KMS-11 (cell line): Measurements from ENCODE around the gene MGAT4A.

Experiments used
- H2AFZ ChIP-seq: fragments of 200-600 bp; sonication (generic); 2 replicates; pipeline ENCODE4 v1.6.1; 2016; ENCODE audit warnings: antibody characterized with exemption, mixed run types, low read depth
- H3K27ac ChIP-seq: fragments of 200-600 bp; sonication (generic); 2 replicates; pipeline ENCODE4 v1.6.1; 2016; ENCODE audit warnings: mild to moderate bottlenecking, mixed run types
- H3K27me3 ChIP-seq: fragments of 200-600 bp; sonication (generic); 2 replicates; pipeline ENCODE4 v1.6.1; 2017; ENCODE audit warnings: mild to moderate bottlenecking, low read depth, mixed run types, moderate library complexity; ENCODE audit not compliant: insufficient read depth
- H3K36me3 ChIP-seq: fragments of 200-600 bp; sonication (generic); 2 replicates; pipeline ENCODE4 v1.6.1; 2017; ENCODE audit warnings: mild to moderate bottlenecking, mixed run types; ENCODE audit not compliant: insufficient read depth
- H3K4me1 ChIP-seq: fragments of 200-600 bp; sonication (generic); 2 replicates; pipeline ENCODE4 v1.6.1; 2016; ENCODE audit warnings: mild to moderate bottlenecking, low read depth, mixed run types; ENCODE audit not compliant: poor library complexity, severe bottlenecking
- H3K4me2 ChIP-seq: fragments of 200-600 bp; sonication (generic); 2 replicates; pipeline ENCODE4 v1.7.0; 2016; ENCODE audit warnings: mild to moderate bottlenecking, mixed run types
- H3K4me3 ChIP-seq: fragments of 200-600 bp; sonication (generic); IDR thresholded peaks from 2 replicates; pipeline ENCODE4 v1.6.1; 2017; ENCODE audit warnings: low read depth, low read length, mixed read lengths; ENCODE audit not compliant: insufficient read depth
- H3K79me2 ChIP-seq: fragments of 200-600 bp; sonication (generic); 2 replicates; pipeline ENCODE4 v1.6.1; 2016; ENCODE audit warnings: low read depth, mixed run types; ENCODE audit not compliant: insufficient read depth
- H3K9ac ChIP-seq: fragments of 200-600 bp; sonication (generic); 2 replicates; pipeline ENCODE4 v1.6.1; 2016; ENCODE audit warnings: mild to moderate bottlenecking, mixed run types
- H4K20me1 ChIP-seq: fragments of 200-600 bp; sonication (generic); 2 replicates; pipeline ENCODE4 v1.6.1; 2016; ENCODE audit warnings: mild to moderate bottlenecking, mixed run types; ENCODE audit not compliant: insufficient read depth
- CTCF ChIP-seq: fragments of 200-600 bp; sonication (generic); conservative IDR thresholded peaks from 2 replicates; pipeline ENCODE4 v1.6.1; 2017; ENCODE audit warnings: low read depth, mild to moderate bottlenecking, antibody characterized with exemption, low read length, moderate library complexity, mixed read lengths

MGAT4A gene

GRCh38 chr2:98623657-98624056 lies 107.3 kb downstream of the MGAT4A start:
- Histone ChIP-seq H2AFZ (no peak overlapping the region), H3K27ac (no peak overlapping the region), H3K79me2 (no peaks in the 10 kb centered on the region), H3K4me3 (no peak overlapping the region), H3K36me3 (no peaks in the 10 kb centered on the region), H4K20me1 (no peaks in the 10 kb centered on the region), H3K27me3 (no peaks in the 10 kb centered on the region), H3K4me2 (no peak overlapping the region), H3K4me1 (no peaks in the 10 kb centered on the region), H3K9ac (no peak overlapping the region)
- no peak for TF ChIP-seq CTCF

- no peaks in the 10 kb centered on the region for H3K79me2 ChIP-seq
- no peaks in the 10 kb centered on the region for H3K36me3 ChIP-seq
- TF ChIP-seq CTCF = no peak
Measured at GRCh38 chr2:98617149-98617548, 113.8 kb downstream of the MGAT4A start.

GRCh38 chr2:98615481-98615880 lies 115.5 kb downstream of the MGAT4A start:
- TF ChIP-seq CTCF = no peak
- Histone ChIP-seq H3K4me1 (no peaks in the 10 kb centered on the region), H3K79me2 (no peaks in the 10 kb centered on the region), H3K36me3 (no peaks in the 10 kb centered on the region), H3K27me3 (no peaks in the 10 kb centered on the region), H3K27ac (no peak overlapping the region), H4K20me1 (no peaks in the 10 kb centered on the region), H3K4me2 (no peak overlapping the region), H3K9ac (no peak overlapping the region), H2AFZ (no peak overlapping the region), H3K4me3 (no peak overlapping the region)

More at GRCh38 chr2:98617149-98617548, 113.8 kb downstream of the MGAT4A start:
- Histone ChIP-seq H3K9ac (no peak overlapping the region), H3K27me3 (no peaks in the 10 kb centered on the region), H3K4me1 (no peaks in the 10 kb centered on the region), H3K27ac (no peak overlapping the region), H2AFZ (no peak overlapping the region), H4K20me1 (no peaks in the 10 kb centered on the region), H3K4me2 (no peak overlapping the region), H3K4me3 (no peak overlapping the region)

- Histone ChIP-seq H3K27ac (no peak overlapping the region), H3K79me2 (peaks cover 3% of the 10 kb centered on the region; the same call in 1 of the 2 replicates), H3K4me2 (no peak overlapping the region), H3K27me3 (no peaks in the 10 kb centered on the region), H4K20me1 (no peaks in the 10 kb centered on the region), H2AFZ (no peak overlapping the region), H3K9ac (no peak overlapping the region), H3K4me3 (no peak overlapping the region), H3K4me1 (peaks cover 11% of the 10 kb centered on the region), H3K36me3 (no peaks in the 10 kb centered on the region)
- TF ChIP-seq CTCF = no peak
Measured at GRCh38 chr2:98614024-98614739, 116.8 kb downstream of the MGAT4A start.
